Fibroblast of lung (primary cell): ENCODE results near the gene HOXD11. TPM values are rescaled to one million over a fixed set of nuclear protein-coding genes. Genes with fewer than 3 reads are reported as not detected.

Experiments
- DNase-seq, 2 donors: peaks; one replicate each; pipeline versions ENCODE4 v3.0.0 to v3.0.0-alpha.2; 2010; ENCODE audit warnings: low read depth in 2 of 2
- H2AFZ ChIP-seq: 2 replicates; pipeline ENCODE4 v1.5.1; 2012; ENCODE audit warnings: low read length, control low read depth, inconsistent platforms
- H3K27ac ChIP-seq: 2 replicates; pipeline ENCODE4 v1.5.1; 2011; ENCODE audit warnings: low read length, control low read depth; ENCODE audit not compliant: insufficient read depth
- H3K27me3 ChIP-seq: 2 replicates; pipeline ENCODE4 v1.5.1; 2011; ENCODE audit warnings: mild to moderate bottlenecking, low read length; ENCODE audit not compliant: control insufficient read depth, insufficient read depth
- H3K36me3 ChIP-seq: 2 replicates; pipeline ENCODE4 v1.5.1; 2011; ENCODE audit warnings: low read length; ENCODE audit not compliant: control insufficient read depth, insufficient read depth
- H3K4me1 ChIP-seq: 2 replicates; pipeline ENCODE4 v1.5.1; 2011; ENCODE audit warnings: low read length; ENCODE audit not compliant: control insufficient read depth, insufficient read depth; ENCODE audit errors: extremely low read depth
- H3K4me2 ChIP-seq: 2 replicates; pipeline ENCODE4 v1.5.1; 2011; ENCODE audit warnings: low read length, control low read depth; ENCODE audit not compliant: insufficient read depth; ENCODE audit errors: extremely low read depth
- H3K4me3 ChIP-seq, 4 experiments: fragments of 200-600 bp in 1 of 4; sonication (generic) in 1 of 4; replicated peaks in 1 of 4; 2 replicates each; pipeline ENCODE4 v1.5.1; 2011 to 2016; ENCODE audit warnings: low read length in 4 of 4, low read depth in 3 of 4, mild to moderate bottlenecking in 3 of 4, control low read depth in 2 of 4, inconsistent platforms in 1 of 4, mixed read lengths in 1 of 4; ENCODE audit not compliant: insufficient read depth in 1 of 4; ENCODE audit errors: control extremely low read depth in 1 of 4
- H3K79me2 ChIP-seq: 2 replicates; pipeline ENCODE4 v1.5.1; 2012; ENCODE audit warnings: mild to moderate bottlenecking, low read length, inconsistent platforms; ENCODE audit not compliant: control insufficient read depth, insufficient read depth
- H3K9ac ChIP-seq: 2 replicates; pipeline ENCODE4 v1.5.1; 2011; ENCODE audit warnings: mild to moderate bottlenecking, low read length, control low read depth; ENCODE audit not compliant: insufficient read depth
- H3K9me3 ChIP-seq: 2 replicates; pipeline ENCODE4 v1.5.1; 2012; ENCODE audit warnings: low read depth, low read length; ENCODE audit not compliant: control insufficient read depth, insufficient read depth
- H4K20me1 ChIP-seq: 2 replicates; pipeline ENCODE4 v1.5.1; 2011; ENCODE audit warnings: low read length; ENCODE audit not compliant: control insufficient read depth, insufficient read depth; ENCODE audit errors: extremely low read depth
- EZH2 ChIP-seq: IDR thresholded peaks from 2 replicates; pipeline ENCODE4 v1.5.1; 2012; ENCODE audit warnings: low read length, control low read depth, mild to moderate bottlenecking; ENCODE audit errors: missing control alignments
- polyA plus RNA-seq, 2 donors: library from polyadenylated mRNA; depleted of rRNA in 1 of 2; stranded (reverse) in 1 of 2; unstranded in 1 of 2; fragments of >200 nt; gene quantifications; 2 replicates each; pipeline ENCODE4 v1.2.1, GENCODE V29; 2011 to 2012; ENCODE audit warnings: missing spikeins in 1 of 2
- total RNA-seq: library from RNA; depleted of rRNA; stranded (reverse); fragments of >200 nt; gene quantifications from 2 replicates; pipeline ENCODE4 v1.2.1, GENCODE V29; 2014
- TF ChIP-seq, protein P1 (sequence below), 2 donors: IDR thresholded peaks in 1 of 2; conservative IDR thresholded peaks in 1 of 2; 1 replicate in 1 of 2; 2 replicates in 1 of 2; pipeline ENCODE4 v1.5.1; 2011 to 2012; ENCODE audit warnings: low read length in 2 of 2, control low read depth in 1 of 2, inconsistent platforms in 1 of 2, low read depth in 1 of 2, mild to moderate bottlenecking in 1 of 2

The HOXD11 gene
- total and polyA plus RNA-seq, 2 donors (not counting 1 experiment from before 2014, with no cell fraction given) = not detected

DNA sequence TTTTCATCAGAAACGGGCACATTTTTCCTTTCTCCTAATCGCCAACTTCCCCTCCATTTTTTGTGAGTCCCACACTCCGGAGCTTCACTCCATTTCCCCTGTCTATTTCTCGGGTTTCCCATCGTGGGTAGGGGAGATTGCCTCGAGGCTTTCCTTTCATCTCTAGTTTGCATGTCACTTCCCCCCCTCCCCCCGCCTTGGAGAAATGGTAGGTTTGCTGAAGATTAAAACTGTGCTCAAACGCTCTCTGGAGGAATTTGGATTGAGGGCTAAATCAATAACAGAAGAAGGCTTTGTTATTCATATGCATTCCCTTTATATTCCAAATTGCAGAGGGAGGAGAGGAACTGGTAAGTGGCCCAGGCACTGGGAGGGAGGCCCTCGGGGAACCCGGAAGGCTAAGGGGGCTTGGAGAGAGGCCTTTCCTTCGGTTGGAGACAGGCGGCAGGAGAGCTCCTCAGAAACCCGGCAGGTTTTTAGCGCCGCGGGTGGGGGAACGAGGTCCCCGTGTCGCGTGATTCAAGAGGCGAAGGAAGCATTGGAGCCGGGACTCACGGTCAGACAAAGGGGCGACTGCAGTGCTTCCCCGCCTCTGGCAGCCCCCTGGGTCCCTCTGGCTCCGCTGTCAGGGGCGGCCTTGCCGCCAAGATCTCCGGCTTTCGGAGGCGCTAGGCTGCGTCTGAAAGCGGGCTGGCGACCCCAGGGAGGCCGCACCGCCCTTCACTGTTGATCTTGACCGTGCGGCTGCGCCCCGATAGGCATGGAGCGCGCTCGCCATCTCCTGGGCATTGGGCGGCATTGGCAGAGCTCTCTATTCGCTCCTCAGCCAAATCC lies 9.9 kb upstream of the HOXD11 start:
- Histone ChIP-seq H3K27me3 (peaks cover 85% of the 10 kb centered on the region), H3K4me2 (peak overlapping the region; percentile 85), H3K36me3 (no peaks in the 10 kb centered on the region), H2AFZ (peak overlapping the region; percentile 39), H3K9me3 (no peaks in the 10 kb centered on the region), H4K20me1 (no peaks in the 10 kb centered on the region), H3K27ac (no peak overlapping the region), H3K4me3 (peak overlapping the region; percentile 36 to 53 (median 44)), H3K79me2 (no peaks in the 10 kb centered on the region), H3K4me1 (no peaks in the 10 kb centered on the region), H3K9ac (no peak overlapping the region)
- peak; percentile 33 to 66 for DNase-seq
- TF ChIP-seq, protein P1, sequence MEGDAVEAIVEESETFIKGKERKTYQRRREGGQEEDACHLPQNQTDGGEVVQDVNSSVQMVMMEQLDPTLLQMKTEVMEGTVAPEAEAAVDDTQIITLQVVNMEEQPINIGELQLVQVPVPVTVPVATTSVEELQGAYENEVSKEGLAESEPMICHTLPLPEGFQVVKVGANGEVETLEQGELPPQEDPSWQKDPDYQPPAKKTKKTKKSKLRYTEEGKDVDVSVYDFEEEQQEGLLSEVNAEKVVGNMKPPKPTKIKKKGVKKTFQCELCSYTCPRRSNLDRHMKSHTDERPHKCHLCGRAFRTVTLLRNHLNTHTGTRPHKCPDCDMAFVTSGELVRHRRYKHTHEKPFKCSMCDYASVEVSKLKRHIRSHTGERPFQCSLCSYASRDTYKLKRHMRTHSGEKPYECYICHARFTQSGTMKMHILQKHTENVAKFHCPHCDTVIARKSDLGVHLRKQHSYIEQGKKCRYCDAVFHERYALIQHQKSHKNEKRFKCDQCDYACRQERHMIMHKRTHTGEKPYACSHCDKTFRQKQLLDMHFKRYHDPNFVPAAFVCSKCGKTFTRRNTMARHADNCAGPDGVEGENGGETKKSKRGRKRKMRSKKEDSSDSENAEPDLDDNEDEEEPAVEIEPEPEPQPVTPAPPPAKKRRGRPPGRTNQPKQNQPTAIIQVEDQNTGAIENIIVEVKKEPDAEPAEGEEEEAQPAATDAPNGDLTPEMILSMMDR (conservative IDR thresholded peaks at IDR 0.05 in 1 of 2, IDR thresholded peaks at IDR 0.05 in 1 of 2; ENCODE audit: low read depth in 1 of 2, low read length in 2 of 2) = peak; percentile 82 to 92
- no peak for TF ChIP-seq EZH2

DNA sequence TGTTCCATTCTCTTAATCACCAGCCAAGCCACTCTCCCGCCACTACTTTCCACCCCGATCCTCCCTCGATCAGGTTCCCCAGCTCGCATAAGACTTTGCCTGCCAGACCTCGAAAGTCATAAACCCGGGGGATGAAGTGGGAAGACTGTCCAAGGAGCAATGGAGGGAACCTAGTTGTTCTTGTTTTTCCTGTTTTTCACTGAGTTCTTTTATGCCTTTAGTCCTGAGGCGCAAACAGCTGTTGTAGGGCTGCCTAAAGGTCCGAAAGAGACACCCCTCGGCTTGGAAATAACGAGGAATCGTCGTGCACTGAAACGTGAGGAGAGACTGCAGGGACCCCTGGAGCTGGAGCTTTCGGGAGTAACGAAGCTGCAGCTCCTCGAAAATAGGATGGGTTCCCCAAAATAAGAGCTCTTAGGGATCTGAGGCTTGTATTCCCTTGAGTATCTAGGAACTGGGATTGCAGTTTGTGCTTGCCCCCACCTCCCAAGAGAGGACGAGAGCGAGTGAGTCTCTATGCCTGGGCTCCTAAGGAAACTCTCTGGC lies 9.2 kb upstream of the HOXD11 start:
- Histone ChIP-seq H4K20me1 (no peaks in the 10 kb centered on the region), H3K79me2 (no peaks in the 10 kb centered on the region), H2AFZ (no peak overlapping the region), H3K4me1 (no peaks in the 10 kb centered on the region), H3K36me3 (no peaks in the 10 kb centered on the region), H3K27ac (no peak overlapping the region), H3K4me3 (peak overlapping the region in 1 of 4 experiments; percentile 53), H3K4me2 (peak overlapping the region; percentile 32), H3K27me3 (peaks cover 90% of the 10 kb centered on the region), H3K9ac (no peak overlapping the region), H3K9me3 (no peaks in the 10 kb centered on the region)
- DNase-seq = no peak
- TF ChIP-seq, protein P1 (conservative IDR thresholded peaks at IDR 0.05 in 1 of 2, IDR thresholded peaks at IDR 0.05 in 1 of 2; ENCODE audit: low read depth in 1 of 2, low read length in 2 of 2) = no peak
- TF ChIP-seq EZH2 = peak; percentile 89

- Histone ChIP-seq H3K4me3 (no peak overlapping the region), H3K9ac (no peak overlapping the region), H2AFZ (no peak overlapping the region), H3K4me1 (no peaks in the 10 kb centered on the region), H3K4me2 (no peak overlapping the region), H3K27ac (no peak overlapping the region), H3K9me3 (no peaks in the 10 kb centered on the region), H4K20me1 (no peaks in the 10 kb centered on the region), H3K36me3 (no peaks in the 10 kb centered on the region), H3K79me2 (no peaks in the 10 kb centered on the region), H3K27me3 (peaks cover 90% of the 10 kb centered on the region)
- TF ChIP-seq, protein P1 (conservative IDR thresholded peaks at IDR 0.05 in 1 of 2, IDR thresholded peaks at IDR 0.05 in 1 of 2; ENCODE audit: low read depth in 1 of 2, low read length in 2 of 2) = no peak
- TF ChIP-seq EZH2 = peak; percentile 83
- no peak for DNase-seq
Observed at GRCh38 chr2:176098366-176099158, 8.5 kb upstream of the HOXD11 start.
